ENCODE results near the gene NCF2. TPM values are rescaled to one million over a fixed set of nuclear protein-coding genes. Genes with fewer than 3 reads are reported as not detected.

NCF2 gene
- total RNA-seq, 1 experiment from 2014 or later = 0.53 TPM

DNA sequence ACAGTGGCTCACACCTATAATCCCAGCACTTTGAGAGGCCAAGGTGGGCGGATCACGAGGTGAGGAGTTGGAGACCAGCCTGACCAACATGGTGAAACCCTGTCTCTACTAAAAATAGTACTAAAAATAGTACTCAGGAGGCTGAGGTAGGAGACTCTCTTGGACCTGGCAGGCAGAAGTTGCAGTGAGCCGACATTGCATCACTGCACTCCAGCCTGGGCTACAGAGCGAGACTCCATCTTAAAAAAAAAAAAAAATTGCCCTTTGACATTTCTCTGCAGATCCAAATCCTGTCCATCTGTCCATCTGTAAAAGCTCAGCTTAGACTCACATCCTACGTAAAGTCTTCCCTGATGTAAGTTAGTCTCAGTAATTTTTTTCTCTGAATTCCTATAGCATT lies 6.2 kb upstream of the NCF2 start:
- H3K9me3 ChIP-seq = no peaks in the 10 kb centered on the region
- no peaks in the 10 kb centered on the region for H3K36me3 ChIP-seq
- H3K4me3 ChIP-seq = no peak overlapping the region
- no peaks in the 10 kb centered on the region for H3K27me3 ChIP-seq
- no peak for DNase-seq

DNA sequence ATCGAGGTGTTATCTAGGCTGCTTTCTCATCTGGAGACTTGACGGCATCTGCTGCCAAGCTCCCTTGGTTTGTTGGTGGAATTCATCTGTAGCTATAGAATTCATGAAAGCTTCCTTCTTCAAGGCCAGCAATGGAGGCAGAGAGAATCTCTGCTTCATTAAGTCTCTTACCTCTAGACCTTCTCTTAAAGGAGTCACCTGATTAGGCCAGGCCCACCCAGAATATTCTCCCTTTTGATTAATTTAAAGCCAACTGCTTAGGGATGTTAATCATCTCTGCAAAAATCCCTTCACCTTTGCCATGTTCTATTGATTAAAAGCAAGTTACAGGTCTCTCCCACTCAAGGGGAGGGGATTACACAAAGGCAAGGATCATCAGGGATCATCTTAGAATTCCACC lies 5.3 kb upstream of the NCF2 start:
- Histone ChIP-seq H3K9me3 (no peaks in the 10 kb centered on the region), H3K4me3 (no peak overlapping the region), H3K36me3 (no peaks in the 10 kb centered on the region), H3K27me3 (no peaks in the 10 kb centered on the region)
- no peak for DNase-seq

DNA sequence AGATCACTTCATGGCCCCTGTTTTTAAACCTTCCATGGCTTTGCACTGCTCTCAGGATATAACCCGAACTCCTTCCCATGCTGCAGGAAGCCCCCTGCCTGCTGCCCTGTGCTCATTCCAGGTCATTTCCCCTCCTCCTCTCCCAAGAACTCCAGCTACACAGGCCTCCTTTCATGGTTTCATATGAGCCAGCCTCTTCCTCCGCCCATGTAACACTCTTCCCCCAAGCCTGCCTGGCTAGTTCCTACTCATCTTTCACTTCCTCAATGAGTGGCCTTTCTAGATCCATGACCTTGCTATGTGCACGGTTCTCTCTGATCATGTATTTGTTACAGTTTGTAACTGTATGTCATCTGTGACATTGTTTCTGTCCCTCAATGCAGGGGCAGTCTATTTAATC lies 3.1 kb upstream of the NCF2 start:
- DNase-seq = no peak
- Histone ChIP-seq H3K4me3 (no peak overlapping the region), H3K27me3 (no peaks in the 10 kb centered on the region), H3K9me3 (no peaks in the 10 kb centered on the region), H3K36me3 (no peaks in the 10 kb centered on the region)

DNA sequence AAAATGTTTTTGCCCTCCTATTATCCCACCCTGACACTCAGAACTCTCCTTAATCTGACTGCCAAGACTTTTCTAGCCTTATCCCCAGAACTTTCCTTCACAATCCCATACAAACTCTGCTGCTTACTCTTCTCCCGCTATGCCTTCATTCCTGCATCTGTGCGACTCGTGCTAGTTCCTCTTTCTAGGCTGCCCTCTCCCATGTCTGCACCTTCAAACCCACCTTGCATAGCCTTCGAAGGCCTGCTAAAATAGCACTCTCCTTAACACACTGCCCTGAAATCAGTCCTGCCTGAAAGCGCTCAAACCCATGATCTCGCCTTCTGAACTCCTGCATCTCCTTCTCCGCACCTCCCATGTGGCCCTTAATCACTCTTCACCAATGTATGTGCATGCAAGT lies 2.5 kb upstream of the NCF2 start:
- Histone ChIP-seq H3K27me3 (no peaks in the 10 kb centered on the region), H3K9me3 (no peaks in the 10 kb centered on the region), H3K36me3 (no peaks in the 10 kb centered on the region), H3K4me3 (no peak overlapping the region)
- no peak for DNase-seq

DNA sequence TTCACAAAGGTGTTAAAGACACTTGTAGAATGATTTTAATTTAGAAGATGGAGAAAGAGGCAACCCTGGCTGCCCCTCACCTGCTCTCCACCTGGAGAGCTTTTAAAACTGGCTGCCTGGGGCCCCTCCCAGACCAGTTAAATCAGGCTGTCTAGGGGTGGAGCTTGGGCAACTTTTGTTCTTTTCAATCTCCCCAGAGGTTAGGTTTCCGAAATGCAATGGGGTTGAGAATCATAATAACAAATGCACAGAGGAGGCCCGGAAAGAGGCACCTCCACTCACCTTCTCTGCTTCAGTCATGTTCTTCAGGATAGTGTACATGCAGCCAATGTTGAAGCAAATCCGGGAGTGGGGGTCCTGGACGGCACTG lies 400 bp downstream of the NCF2 start:
- H3K4me3 ChIP-seq = no peak overlapping the region
- H3K27me3 ChIP-seq = no peaks in the 10 kb centered on the region
- DNase-seq = no peak
- no peaks in the 10 kb centered on the region for H3K9me3 ChIP-seq
- no peaks in the 10 kb centered on the region for H3K36me3 ChIP-seq

DNA sequence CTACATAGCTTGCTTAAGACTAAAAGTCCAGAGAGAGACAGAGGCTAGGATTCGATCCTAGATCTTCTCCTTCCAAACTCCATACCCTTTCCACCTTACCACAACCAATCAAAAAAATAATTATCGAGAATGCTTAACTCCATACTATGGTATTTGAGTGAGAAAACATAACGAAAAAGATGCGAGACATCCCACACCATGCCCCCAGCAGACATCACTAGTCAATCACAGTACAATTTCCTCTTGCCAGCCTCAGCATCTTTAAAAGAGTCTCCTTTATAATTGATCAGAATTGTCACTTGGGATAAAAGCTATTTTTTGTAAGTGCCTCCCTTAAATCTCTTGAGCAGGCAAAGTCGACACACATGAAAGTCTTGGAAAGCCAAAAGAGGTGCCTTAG lies 875 bp downstream of the NCF2 start:
- Histone ChIP-seq H3K4me3 (no peak overlapping the region), H3K36me3 (no peaks in the 10 kb centered on the region), H3K9me3 (no peaks in the 10 kb centered on the region), H3K27me3 (no peaks in the 10 kb centered on the region)
- no peak for DNase-seq

DNA sequence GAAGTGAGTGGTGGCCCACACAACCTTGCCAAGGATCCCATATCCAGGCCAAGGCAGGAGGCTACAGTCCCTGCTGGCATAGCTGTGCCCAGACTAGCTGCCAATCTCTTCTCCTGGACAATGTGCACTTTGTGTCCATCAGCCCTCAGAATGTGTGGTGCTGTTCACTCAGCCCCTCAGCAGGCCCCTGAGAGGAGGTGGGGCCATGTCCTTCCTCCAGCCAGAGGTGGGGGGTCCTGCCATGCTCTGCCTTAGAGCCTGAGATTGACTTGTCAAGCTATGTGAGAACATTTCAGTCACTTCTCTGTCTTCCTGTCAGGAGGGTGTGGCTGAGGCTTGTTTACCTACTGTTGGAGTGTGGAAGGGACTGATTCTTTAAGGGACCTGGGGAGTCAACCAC lies 1.4 kb downstream of the NCF2 start:
- H3K36me3 ChIP-seq = no peaks in the 10 kb centered on the region
- H3K4me3 ChIP-seq = no peak overlapping the region
- no peak for DNase-seq
- H3K27me3 ChIP-seq = no peaks in the 10 kb centered on the region
- H3K9me3 ChIP-seq = no peaks in the 10 kb centered on the region

DNA sequence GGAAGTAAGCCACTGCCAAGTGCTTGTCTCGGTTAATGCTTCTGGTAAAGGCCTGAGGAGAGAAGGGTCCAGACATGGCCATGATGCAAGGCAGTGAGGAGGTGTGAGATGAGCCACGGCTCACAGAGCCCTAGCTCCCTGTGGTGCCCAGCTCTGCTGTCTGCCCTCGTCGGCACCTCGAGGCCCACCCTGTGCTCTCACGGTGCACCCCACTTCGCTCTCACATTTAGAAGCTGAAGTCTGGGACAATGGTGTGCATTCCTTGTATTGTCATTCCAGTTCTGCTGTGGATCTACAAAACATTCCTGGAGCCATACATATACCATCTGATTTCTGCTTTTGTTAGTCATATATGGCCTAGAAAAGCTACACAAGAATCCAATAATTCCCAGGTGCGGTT lies 3.3 kb downstream of the NCF2 start:
- Histone ChIP-seq H3K27me3 (no peaks in the 10 kb centered on the region), H3K9me3 (no peaks in the 10 kb centered on the region), H3K36me3 (no peaks in the 10 kb centered on the region), H3K4me3 (no peak overlapping the region)
- no peak for DNase-seq

DNA sequence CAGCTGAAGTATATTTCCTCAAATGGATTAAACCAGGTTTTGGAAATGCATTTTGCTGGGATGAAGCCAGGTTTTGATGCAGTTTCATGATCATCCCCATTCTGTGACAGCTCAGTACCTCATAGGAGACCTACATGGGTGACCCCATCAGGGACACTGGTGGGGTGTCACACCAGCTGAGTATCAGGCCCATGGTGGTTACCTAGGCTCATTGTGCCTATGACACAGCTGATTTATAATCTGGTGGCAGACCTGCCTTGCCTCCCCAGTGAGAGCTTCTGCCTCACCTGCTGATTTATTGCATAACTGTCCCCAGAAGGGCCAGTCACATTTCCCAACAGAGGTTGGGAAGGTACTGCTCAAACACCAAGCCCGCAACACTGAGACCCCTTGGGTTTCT lies 3.8 kb downstream of the NCF2 start:
- Histone ChIP-seq H3K36me3 (no peaks in the 10 kb centered on the region), H3K27me3 (no peaks in the 10 kb centered on the region), H3K4me3 (no peak overlapping the region), H3K9me3 (no peaks in the 10 kb centered on the region)
- no peak for DNase-seq

DNA sequence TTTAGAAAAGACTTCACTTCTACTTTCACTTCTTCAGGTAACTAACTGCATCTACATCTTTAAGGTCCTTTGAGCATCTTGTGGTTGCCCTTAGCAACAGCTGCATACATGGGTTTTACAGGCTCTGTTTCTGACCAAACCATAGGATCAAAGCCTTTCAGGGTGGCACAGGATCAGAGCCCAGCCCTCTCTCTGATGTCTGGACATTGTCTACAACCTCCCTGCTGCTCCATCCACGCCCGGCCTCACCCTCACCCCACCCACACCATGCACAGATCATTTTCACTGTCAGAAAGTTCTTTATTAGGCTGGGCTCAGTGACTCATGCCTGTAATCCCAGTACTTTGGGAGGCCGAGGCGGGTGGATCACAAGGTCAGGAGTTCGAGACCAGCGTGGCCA lies 5.2 kb downstream of the NCF2 start:
- H3K27me3 ChIP-seq = no peaks in the 10 kb centered on the region
- no peaks in the 10 kb centered on the region for H3K36me3 ChIP-seq
- no peaks in the 10 kb centered on the region for H3K9me3 ChIP-seq
- no peak overlapping the region for H3K4me3 ChIP-seq
- no peak for DNase-seq

DNA sequence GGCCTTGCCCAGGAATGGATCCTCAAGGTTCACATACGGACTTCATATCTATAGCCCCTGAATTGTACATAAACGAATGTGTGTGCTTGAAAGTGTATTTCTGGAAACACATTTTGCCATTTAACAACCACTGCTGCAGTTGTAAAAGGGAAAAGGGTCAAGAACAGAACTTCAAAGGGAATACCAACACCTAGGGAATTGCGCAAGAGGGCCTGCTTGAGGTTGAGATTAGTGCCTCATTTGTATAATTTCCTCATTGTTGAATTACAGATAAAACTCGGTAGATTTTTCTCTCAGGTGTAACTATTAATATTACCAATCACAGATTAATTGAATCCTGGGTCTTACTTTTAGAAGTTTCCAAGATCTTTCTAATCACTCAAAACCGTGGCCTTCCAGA lies 6.1 kb downstream of the NCF2 start:
- Histone ChIP-seq H3K27me3 (no peaks in the 10 kb centered on the region), H3K36me3 (no peaks in the 10 kb centered on the region), H3K4me3 (no peak overlapping the region), H3K9me3 (no peaks in the 10 kb centered on the region)
- no peak for DNase-seq

DNA sequence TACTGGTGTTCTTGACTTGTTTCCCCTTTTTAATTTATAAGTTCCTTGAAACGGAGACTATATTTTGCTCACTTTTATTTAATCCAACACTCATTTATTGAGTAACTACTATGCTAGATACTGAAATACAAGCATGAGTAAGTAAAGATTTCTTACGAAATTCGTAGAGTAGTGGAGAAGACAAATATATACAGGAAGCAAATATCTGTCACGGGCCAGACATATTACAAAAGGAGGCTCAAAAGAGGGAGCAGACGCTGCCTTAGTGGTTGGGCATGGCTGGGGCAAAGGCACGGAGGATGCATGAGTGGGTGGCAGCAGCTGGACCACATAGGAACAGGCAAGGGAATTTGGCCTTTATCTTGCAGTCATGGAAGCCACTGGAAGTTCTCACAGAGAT lies 6.8 kb downstream of the NCF2 start:
- no peaks in the 10 kb centered on the region for H3K9me3 ChIP-seq
- H3K36me3 ChIP-seq = no peaks in the 10 kb centered on the region
- no peak overlapping the region for H3K4me3 ChIP-seq
- H3K27me3 ChIP-seq = no peaks in the 10 kb centered on the region
- no peak for DNase-seq

DNA sequence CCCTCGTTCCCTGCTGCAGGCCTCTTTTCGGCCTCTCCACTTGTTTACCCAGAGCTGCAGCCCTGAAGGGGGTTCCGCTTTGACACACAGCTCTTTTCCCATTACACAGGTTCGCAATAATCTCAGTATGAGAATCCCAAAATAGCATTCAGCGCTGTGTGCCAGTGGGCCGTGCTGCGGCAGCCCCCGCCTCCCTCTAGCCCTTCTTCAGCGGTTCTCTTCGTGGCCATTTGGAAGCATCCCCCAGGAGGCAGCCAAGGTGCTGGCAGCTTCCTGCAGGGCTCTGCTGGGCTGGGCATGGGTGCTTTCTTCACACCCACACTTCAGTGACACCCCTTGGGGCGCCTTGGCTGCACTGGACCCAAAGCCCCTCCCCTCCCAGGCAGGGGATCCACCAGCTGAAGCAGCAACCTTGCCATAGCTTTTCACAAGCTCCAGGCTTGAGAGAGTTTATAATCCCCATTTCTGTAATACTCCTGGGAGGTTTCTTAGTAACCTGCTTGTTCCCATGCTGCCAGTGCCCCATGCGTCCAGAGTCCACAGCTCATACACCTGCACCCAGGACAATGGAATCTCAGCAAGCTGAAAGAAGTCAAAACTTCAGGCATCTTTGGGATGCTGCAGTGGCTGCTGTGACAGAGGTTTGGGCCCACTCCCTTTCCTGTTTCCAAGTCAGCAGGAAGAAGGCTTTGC lies 8.1 kb downstream of the NCF2 start:
- H3K9me3 ChIP-seq = no peaks in the 10 kb centered on the region
- DNase-seq = no peak
- H3K4me3 ChIP-seq = no peak overlapping the region

DNA sequence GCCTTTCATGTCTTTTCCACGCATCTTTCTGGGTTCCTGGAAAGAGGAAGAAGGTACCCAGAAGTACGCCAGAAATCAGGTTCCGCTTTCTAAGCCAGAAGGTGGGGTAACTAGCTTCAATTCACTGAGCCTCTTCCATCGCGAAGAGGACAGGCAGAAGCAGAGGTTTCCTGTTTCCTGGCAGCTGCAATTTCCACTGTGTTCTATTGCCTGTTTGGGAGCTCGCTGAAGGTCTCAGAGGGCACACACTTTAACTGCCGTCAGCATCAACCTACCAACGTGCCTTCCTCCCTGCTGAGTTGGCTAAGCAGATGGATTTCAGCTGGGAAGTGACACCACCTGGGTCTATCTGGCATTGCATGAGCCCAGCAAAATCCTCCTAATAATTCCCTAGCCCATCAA lies 10.0 kb downstream of the NCF2 start:
- no peaks in the 10 kb centered on the region for H3K27me3 ChIP-seq
- DNase-seq = no peak
- H3K36me3 ChIP-seq = no peaks in the 10 kb centered on the region
- H3K4me3 ChIP-seq = no peak overlapping the region
- H3K9me3 ChIP-seq = no peaks in the 10 kb centered on the region

More for the DNA sequence above, 8.1 kb downstream of the NCF2 start:
- no peaks in the 10 kb centered on the region for H3K27me3 ChIP-seq
- H3K36me3 ChIP-seq = no peaks in the 10 kb centered on the region

DNA sequence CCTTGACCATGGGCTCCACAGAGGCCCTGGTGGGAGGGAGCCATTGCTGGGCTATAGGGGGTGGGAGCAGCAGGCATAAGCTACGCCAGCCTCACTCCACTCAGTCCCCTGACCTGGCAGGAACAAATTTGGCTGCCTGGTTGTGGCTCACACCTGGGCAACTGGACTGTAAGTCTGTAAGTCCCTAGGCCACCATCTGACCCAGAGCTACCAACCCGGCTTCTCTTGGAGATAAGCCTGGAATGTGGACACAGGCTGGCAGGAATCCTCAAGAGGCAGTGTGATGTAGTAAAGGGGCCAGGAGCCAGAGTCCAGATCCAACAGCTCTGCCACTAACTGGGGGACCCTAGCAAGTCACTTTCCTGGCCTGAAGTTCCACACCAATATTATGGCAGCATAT lies 11.4 kb downstream of the NCF2 start:
- no peak for DNase-seq
- H3K27me3 ChIP-seq = no peaks in the 10 kb centered on the region
- no peak overlapping the region for H3K4me3 ChIP-seq
- no peaks in the 10 kb centered on the region for H3K36me3 ChIP-seq
- no peaks in the 10 kb centered on the region for H3K9me3 ChIP-seq

DNA sequence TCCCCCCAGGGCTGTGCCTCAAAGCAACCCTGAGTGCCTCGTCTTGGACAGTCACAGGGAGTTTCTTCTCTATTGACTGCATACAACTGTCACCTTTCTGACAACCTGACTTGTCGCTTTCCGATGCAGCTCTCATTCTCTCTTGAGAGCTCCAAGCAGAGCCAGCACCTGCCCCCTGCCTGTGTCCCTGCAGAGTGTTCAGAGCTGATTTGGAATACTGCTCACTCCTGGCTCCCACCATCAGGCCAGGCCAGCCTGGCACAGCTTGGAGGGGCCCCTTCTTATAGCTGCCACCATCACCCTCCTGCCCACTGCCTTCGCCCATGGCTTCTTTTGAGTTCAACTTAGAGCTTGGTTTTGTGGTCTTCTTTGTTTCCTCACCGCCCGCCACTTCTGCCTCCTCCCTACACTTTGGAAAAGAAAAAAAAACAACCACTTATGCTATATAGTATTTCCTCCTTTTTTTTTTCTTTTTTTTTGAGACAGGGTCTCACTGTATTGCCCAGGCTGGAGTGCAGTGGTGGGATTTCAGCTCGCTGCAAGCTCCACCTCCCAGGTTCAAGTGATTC lies 12.3 kb downstream of the NCF2 start:
- Histone ChIP-seq H3K27me3 (no peaks in the 10 kb centered on the region), H3K36me3 (no peaks in the 10 kb centered on the region), H3K4me3 (no peak overlapping the region), H3K9me3 (no peaks in the 10 kb centered on the region)
- DNase-seq = no peak

DNA sequence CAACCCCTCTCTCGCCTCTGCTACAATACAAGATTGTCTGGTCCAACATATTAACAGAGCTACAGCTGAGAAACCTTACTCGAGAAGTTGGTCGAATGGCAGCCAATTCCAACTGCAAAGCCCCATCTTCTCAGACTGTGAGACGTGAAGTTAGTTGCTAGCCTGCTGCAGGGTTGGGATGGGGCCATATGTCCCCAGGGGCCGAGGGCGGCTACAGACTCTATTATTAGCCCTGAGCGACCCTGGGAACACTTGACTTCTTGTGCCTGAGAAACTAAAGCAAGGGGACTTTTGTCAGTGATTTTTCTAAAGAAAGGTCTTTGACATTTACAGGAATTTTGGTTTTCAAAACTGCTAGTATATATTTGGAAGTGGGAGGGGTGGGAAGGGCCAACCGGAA lies 13.7 kb downstream of the NCF2 start:
- no peaks in the 10 kb centered on the region for H3K27me3 ChIP-seq
- no peak overlapping the region for H3K4me3 ChIP-seq
- no peaks in the 10 kb centered on the region for H3K36me3 ChIP-seq
- H3K9me3 ChIP-seq = no peaks in the 10 kb centered on the region
- no peak for DNase-seq

DNA sequence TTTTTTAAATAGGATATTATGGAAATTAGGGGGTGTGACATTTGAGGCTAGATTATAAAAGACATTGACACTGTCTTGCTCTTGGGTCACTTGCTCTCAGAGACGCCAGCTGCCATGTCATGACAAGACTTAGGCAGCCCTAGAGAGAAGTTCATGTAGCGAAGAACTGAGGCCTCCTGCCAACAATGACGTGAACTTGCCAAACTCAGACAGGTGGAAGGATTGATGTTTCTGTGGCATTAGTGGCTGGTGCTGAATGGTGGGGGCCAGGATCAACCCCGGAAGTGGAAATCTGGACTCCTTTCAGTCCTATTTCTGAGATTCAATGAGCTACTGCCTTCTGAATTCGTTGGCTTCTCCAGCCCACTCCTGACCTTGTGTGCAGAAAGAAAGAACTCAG lies 14.7 kb downstream of the NCF2 start:
- Histone ChIP-seq H3K4me3 (no peak overlapping the region), H3K9me3 (no peaks in the 10 kb centered on the region), H3K27me3 (no peaks in the 10 kb centered on the region), H3K36me3 (no peaks in the 10 kb centered on the region)
- no peak for DNase-seq

DNA sequence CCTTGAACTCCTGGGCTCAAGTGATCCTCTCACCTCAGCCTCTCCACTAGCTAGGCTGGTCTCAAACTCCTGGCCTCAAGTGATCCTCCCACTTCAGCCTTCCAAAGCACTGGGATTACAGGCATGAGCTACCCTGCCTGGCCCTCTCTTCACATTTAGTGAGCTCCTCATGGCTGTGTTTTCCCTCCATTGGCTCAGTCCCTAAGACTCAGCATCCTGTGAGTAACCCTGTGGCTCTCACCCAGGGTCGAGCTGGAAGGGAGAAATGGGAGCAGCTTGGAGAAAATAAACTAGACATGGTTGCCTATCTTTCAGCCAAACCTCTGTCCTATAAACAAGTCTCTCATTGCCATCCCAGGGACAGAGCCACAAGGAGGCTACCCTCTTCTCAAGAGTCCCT lies 17.5 kb downstream of the NCF2 start:
- Histone ChIP-seq H3K27me3 (no peaks in the 10 kb centered on the region), H3K36me3 (no peaks in the 10 kb centered on the region), H3K9me3 (no peaks in the 10 kb centered on the region), H3K4me3 (no peak overlapping the region)
- DNase-seq = peak; percentile 88
